K562 (cell line): Measurements from ENCODE around the gene ABHD8. TPM values are rescaled to one million over a fixed set of nuclear protein-coding genes. Genes with fewer than 3 reads are reported as not detected.

Experiments used
- EP300 ChIP-seq: IDR thresholded peaks from 2 replicates; pipeline ENCODE4 v1.6.1; 2012; ENCODE audit warnings: low read length, improper control_type of control experiment
- ETS1 ChIP-seq: conservative IDR thresholded peaks from 2 replicates; pipeline ENCODE4 v1.6.1; 2011; ENCODE audit warnings: low read depth, mild to moderate bottlenecking, low read length; ENCODE audit not compliant: control insufficient read depth
- FOXP1 ChIP-seq: sonication (generic); formaldehyde crosslinking; IDR thresholded peaks from 2 replicates; pipeline ENCODE4 v1.8.0; 2022; ENCODE audit warnings: mild to moderate bottlenecking, missing genetic modification reagents
- GABPB1 ChIP-seq: sonication (generic); formaldehyde crosslinking; IDR thresholded peaks from 2 replicates; pipeline ENCODE4 v1.8.0; 2022; ENCODE audit warnings: mild to moderate bottlenecking, missing genetic modification reagents
- ILF3 ChIP-seq: fragments of 450-650 bp; IDR thresholded peaks from 2 replicates; pipeline ENCODE4 v1.6.1; 2018; ENCODE audit warnings: antibody characterized with exemption, mild to moderate bottlenecking, moderate library complexity, borderline replicate concordance
- JUN ChIP-seq, 2 experiments: sonication (generic) in 1 of 2; formaldehyde crosslinking in 1 of 2; IDR thresholded peaks; 2 replicates each; pipeline versions ENCODE4 v1.6.1 to v1.8.0; 2012 to 2022; ENCODE audit warnings: borderline replicate concordance in 2 of 2, mild to moderate bottlenecking in 2 of 2, improper control_type of control experiment in 1 of 2, low read depth in 1 of 2, low read length in 1 of 2, missing genetic modification reagents in 1 of 2
- MTA3 ChIP-seq: fragments of 450-650 bp; formaldehyde crosslinking; IDR thresholded peaks from 2 replicates; pipeline ENCODE4 v1.6.1; 2017; ENCODE audit warnings: mild to moderate bottlenecking, borderline replicate concordance
- NR3C1 ChIP-seq: sonication (generic); formaldehyde crosslinking; IDR thresholded peaks from 2 replicates; pipeline ENCODE4 v1.8.1; 2022; ENCODE audit warnings: missing genetic modification reagents
- POLR3A ChIP-seq: IDR thresholded peaks from 2 replicates; pipeline ENCODE4 v1.6.1; 2011; ENCODE audit warnings: borderline replicate concordance, mild to moderate bottlenecking, moderate library complexity; ENCODE audit not compliant: insufficient read length, insufficient read depth; ENCODE audit errors: extremely low read depth
- TAF7 ChIP-seq: fragments of 450-650 bp; IDR thresholded peaks from 2 replicates; pipeline ENCODE4 v1.6.1; 2016; ENCODE audit warnings: missing genetic modification characterization, missing compliant biosample characterization
- ZKSCAN3 ChIP-seq: fragments of 250-450 bp; sonication (Bioruptor Pico); IDR thresholded peaks from 2 replicates; pipeline ENCODE4 v1.4.0; 2020
- ZNF384 ChIP-seq: IDR thresholded peaks from 2 replicates; pipeline ENCODE4 v1.6.1; 2012; ENCODE audit warnings: low read depth, low read length, improper control_type of control experiment
- polyA plus RNA-seq, 8 experiments: library from polyadenylated mRNA; depleted of rRNA in 4 of 8; stranded (reverse) in 5 of 8; unstranded in 3 of 8; fragments of >200 nt; fragmentation: Nextera tagmentation in 2 of 8; fragmentation: Illumina TruSeq in 1 of 8; extraction: Ambion mirVana in 2 of 8; extraction: Trizol in 1 of 8; gene quantifications; 2 replicates each; pipeline versions ENCODE4 v1.2.1 to v1.2.3, GENCODE V29; 2011 to 2014; ENCODE audit warnings: inconsistent platforms in 1 of 8, missing spikeins in 1 of 8
- total RNA-seq, 7 experiments: library from RNA; depleted of rRNA in 6 of 7; stranded (reverse); fragments of >200 nt in 6 of 7; fragmentation: Illumina TruSeq in 2 of 7; extraction: Trizol in 2 of 7; gene quantifications; 2 replicates each; pipeline versions ENCODE4 v1.2.1 to v1.2.3, GENCODE V29; 2011 to 2021; ENCODE audit warnings: low replicate concordance in 1 of 7

ABHD8 gene
- total and polyA plus RNA-seq, 9 of the 15 experiments (the other 6 are each of a cell fraction or from before 2014, with no cell fraction given): 0.04 to 6.6 (median 2.0) TPM; not detected in 1

DNA sequence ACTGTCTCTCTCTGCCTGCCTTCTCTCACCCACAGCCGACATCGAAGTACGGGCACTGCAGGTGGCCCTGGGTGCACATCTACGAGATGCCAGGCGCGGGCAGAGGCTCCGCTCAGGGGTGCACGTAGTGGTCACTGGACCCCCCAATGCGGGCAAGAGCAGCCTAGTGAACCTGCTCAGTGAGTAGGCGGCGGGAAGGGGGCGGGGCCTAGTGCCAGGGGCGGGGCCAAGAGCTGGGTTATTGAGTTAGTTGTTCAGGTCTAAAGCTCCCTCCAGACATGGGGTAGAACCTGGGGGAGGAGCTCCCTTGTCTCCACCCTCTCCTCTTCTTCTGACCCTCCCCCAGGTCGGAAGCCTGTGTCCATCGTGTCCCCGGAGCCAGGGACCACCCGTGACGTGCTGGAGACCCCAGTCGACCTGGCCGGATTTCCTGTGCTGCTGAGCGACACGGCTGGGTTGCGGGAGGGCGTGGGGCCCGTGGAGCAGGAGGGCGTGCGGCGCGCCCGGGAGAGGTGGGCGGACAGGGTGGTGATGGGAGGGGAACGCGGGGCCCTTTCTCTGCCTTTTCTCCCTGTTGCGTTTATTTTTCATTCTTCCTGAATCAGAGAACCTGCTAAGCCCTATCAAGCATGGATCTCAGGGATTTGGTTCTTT lies 36.0 kb upstream of the ABHD8 start (continued):
- no peak for TF ChIP-seq ILF3
- TF ChIP-seq TAF7 (tag): no peak
- no peak for TF ChIP-seq ZNF384
- 0 out of 2 replicates have a peak, but pooled peaks have one; percentile 13 for TF ChIP-seq NR3C1
- no peak for TF ChIP-seq POLR3A
- TF ChIP-seq EP300: no peak
- no peak for TF ChIP-seq ZKSCAN3
- TF ChIP-seq MTA3: no peak
- no peak for TF ChIP-seq JUN (IDR thresholded peaks at IDR 0.05; ENCODE audit: borderline replicate concordance, low read depth, low read length)
- no peak for TF ChIP-seq JUN (CRISPR knock-in tag; IDR thresholded peaks at IDR 0.05; ENCODE audit: borderline replicate concordance)
- no peak for TF ChIP-seq GABPB1
- TF ChIP-seq ETS1: no peak
- 0 out of 2 replicates have a peak, but pooled peaks have one; percentile 28 for TF ChIP-seq FOXP1 (CRISPR knock-in tag)
- TF ChIP-seq, all 486 proteins: peak for 7
